ENCODE data around the gene CABP7. TPM values are rescaled to one million over a fixed set of nuclear protein-coding genes. Genes with fewer than 3 reads are reported as not detected.

The CABP7 gene
- total RNA-seq, 4 donors from 2014 or later, result 0.73 to 1.0 TPM; not detected in 2

- Histone ChIP-seq H3K27me3 (no peaks in the 10 kb centered on the region), H3K4me3 (replicated peaks in 1 of 3) (no peak overlapping the region), H3K9me3 (no peaks in the 10 kb centered on the region), H3K4me1 (peaks cover 8 to 48% of the 10 kb centered on the region in 2 donors), H3K36me3 (peaks cover 0 to under 1% of the 10 kb centered on the region in 2 donors), H3K27ac (peak overlapping the region in 1 of 3 donors; percentile 24)
- intact Hi-C loops (cut with DNase I), result no loop called here
- WGBS, 2 donors, result 34 to 38% methylated on average over 13 to 14 of the region's 14 CpGs
- peak; percentile 51 to 52 for DNase-seq
- peak in 2 of 6 experiments; percentile 24 to 31 for TF ChIP-seq CTCF (IDR thresholded peaks at IDR 0.05)
- no peak for TF ChIP-seq POLR2A (IDR thresholded peaks at IDR 0.05)
Observed at GRCh38 chr22:29701155-29701999, 18.4 kb upstream of the CABP7 start.

DNA sequence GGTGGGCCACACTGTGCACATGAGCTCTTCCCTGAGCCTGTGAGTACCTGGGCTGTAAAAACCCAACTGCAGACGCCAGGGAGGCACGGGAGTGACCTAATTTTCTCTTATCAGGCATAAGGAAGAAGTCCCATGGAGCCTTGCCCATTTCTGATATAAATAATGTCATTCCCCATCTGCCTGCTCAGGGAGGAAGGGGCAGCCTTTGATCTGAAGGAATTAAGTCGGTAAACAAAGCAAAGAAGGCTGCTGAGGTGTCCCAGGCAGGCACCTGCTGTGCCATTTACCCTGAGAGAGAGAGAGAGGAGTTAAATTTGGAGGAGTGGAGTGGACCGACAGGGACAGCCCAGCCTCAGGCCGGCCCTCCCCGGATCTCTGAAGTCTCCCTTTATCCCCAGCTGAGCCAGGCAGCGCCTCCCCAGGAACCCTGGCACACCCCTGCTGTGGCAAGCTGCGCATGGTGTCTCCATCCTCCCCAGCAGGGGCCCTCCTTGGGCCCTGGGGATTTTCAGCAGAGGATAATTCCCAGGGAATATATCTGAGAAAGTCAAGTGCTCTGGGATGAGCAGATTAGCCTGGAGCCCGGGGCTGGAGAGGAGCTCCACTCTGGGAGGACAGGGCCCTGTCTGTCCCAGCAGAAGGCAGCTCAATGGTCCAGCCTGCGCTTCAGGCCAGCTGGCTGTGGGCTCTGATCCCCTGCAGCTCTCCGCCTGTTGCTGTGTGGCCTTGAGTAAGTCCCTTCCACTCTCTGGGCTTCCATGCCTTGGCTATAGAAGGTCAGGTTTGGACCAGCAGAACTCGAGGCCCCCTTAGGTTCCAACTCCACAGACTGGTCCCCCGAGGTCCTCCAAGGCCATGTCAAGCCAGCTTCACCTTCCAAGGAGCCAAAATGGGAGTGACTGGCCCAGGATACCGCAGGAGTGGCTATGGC, 17.5 kb upstream of the CABP7 start:
- DNase-seq, result peak in 1 of 2 donors; percentile 41
- H3K27me3 ChIP-seq, result no peaks in the 10 kb centered on the region
- TF ChIP-seq POLR2A (IDR thresholded peaks at IDR 0.05) (no peak), CTCF (IDR thresholded peaks at IDR 0.05) (no peak)
- H3K4me3 ChIP-seq (replicated peaks in 1 of 3), result no peak overlapping the region
- intact Hi-C loops (cut with DNase I), result no loop called here
- 38 to 43% methylated on average over 11 to 12 of the region's 14 CpGs for WGBS, 2 donors
- H3K27ac ChIP-seq, result peak overlapping the region in 2 of 3 donors; percentile 12 to 61
- H3K4me1 ChIP-seq, result peaks cover 8 to 48% of the 10 kb centered on the region in 2 donors
- H3K9me3 ChIP-seq, result no peaks in the 10 kb centered on the region
- no peaks in the 10 kb centered on the region for H3K36me3 ChIP-seq

DNA sequence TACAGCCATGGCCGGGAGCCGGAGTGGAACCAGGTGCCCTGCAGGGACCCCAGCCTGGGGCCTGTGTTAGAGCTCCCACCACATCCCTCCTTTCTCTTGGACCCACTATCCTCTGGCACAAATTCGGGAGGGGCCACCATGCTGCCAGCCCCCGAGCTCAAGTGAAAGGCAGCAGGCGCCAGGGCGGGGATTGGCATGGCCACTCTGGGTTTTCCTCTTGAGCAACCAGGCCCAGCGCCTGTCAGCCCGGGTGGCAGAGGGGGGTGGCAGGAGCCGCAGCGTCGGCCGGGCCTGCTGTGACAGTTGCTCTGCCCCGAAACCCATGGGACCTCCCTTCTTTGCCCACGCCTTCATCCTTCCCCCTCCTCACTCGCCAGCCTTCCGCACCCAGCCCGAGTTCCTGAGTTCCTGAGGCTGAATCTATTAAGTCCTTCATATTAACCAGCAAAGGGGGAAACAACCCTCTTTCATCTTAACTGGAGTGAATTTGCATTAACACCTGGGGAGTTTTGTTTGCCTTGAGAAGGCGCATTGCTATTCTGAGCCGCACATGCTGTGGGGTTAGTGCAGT, 16.8 kb upstream of the CABP7 start:
- peak overlapping the region in 1 of 3 donors; percentile 61 for H3K27ac ChIP-seq
- H3K4me3 ChIP-seq (replicated peaks in 1 of 3), result no peak overlapping the region
- TF ChIP-seq POLR2A (IDR thresholded peaks at IDR 0.05) (no peak), CTCF (IDR thresholded peaks at IDR 0.05) (no peak)
- H3K36me3 ChIP-seq, result no peaks in the 10 kb centered on the region
- no peaks in the 10 kb centered on the region for H3K27me3 ChIP-seq
- WGBS, 2 donors, result 18 to 35% methylated on average over 11 of the region's 19 CpGs
- H3K4me1 ChIP-seq, result peaks cover 8 to 48% of the 10 kb centered on the region in 2 donors
- peak; percentile 84 for DNase-seq
- intact Hi-C loops (cut with DNase I), result no loop called here
- no peaks in the 10 kb centered on the region for H3K9me3 ChIP-seq

DNA sequence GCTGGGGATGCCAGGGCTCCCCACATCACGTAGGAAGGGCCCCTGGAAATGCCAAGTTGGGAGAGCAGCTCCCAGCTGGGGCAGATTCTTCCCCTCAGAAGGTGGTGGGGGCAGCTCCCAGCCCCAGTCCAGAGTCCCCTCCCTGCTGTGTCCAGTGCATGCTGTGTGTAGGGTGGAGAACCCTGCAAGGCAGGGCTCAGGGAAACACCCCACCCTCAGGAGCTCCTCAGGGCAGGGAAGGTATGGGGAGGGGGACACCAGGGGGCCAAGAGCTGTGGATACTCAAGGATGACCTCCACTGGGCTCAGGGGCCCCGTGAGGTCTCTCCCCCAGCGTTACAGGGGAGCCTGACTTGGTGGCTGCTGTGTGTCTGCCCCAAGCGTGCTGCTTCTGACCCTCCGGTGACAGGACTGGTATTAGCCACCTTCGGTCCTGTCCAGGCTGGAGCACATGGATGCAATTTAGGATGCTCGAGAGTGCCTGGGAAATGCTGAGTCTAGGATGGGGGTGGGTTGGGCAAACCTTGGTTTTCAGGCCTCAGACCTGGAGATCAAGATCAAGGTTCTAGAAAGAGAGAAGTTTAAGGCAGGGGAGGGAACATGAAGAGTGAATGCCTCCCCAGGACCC, 16.1 kb upstream of the CABP7 start:
- Histone ChIP-seq H3K27me3 (no peaks in the 10 kb centered on the region), H3K9me3 (no peaks in the 10 kb centered on the region), H3K36me3 (no peaks in the 10 kb centered on the region), H3K4me1 (peaks cover 8 to 48% of the 10 kb centered on the region in 2 donors), H3K27ac (peak overlapping the region in 1 of 3 donors; percentile 61), H3K4me3 (replicated peaks in 1 of 3) (no peak overlapping the region)
- intact Hi-C loops (cut with DNase I), result no loop called here
- 51 to 52% methylated on average over 4 to 5 of the region's 7 CpGs for WGBS, 2 donors
- DNase-seq, result no peak
- TF ChIP-seq CTCF (IDR thresholded peaks at IDR 0.05) (no peak), POLR2A (IDR thresholded peaks at IDR 0.05) (no peak)

Data from thyroid gland (tissue), 4 donors.